H1 (cell line): ENCODE results near the gene PLPPR4. TPM values are rescaled to one million over a fixed set of nuclear protein-coding genes. Genes with fewer than 3 reads are reported as not detected.

Experiments used
- CTCF ChIA-PET: fragments of 300-600 bp; sonication (Branson Sonifier 250); formaldehyde crosslinking; loops from one replicate; lab custom pipeline; 2021; ENCODE audit not compliant: partially characterized antibody; lab: Charles Lee
- POLR2A ChIA-PET: fragments of 300-600 bp; sonication (Branson Sonifier 250); formaldehyde crosslinking; loops from one replicate; lab custom pipeline; 2021; ENCODE audit warnings: inconsistent platforms; ENCODE audit not compliant: partially characterized antibody; lab: Charles Lee
- DNase-seq, 2 experiments: peaks; one replicate each; pipeline versions ENCODE4 v3.0.0 to v3.0.0-alpha.2; 2010 to 2022; ENCODE audit warnings: low spot score in 2 of 2, low read depth in 1 of 2, mixed read lengths in 1 of 2
- FAIRE-seq: peaks from 2 replicates; lab custom pipeline; 2011; peaks lifted over from hg19 to GRCh38; lab: Jason Lieb, UNC
- H2AFZ ChIP-seq: 2 replicates; pipeline ENCODE4 v1.8.1; 2012; ENCODE audit warnings: low read length, inconsistent platforms
- H2AK5ac ChIP-seq: 2 replicates; pipeline ENCODE4 v1.6.1; 2013; ENCODE audit warnings: low read depth, low read length
- H2BK120ac ChIP-seq: replicated peaks from 2 replicates; pipeline ENCODE3; 2013; ENCODE audit warnings: low read depth, low read length, inconsistent platforms
- H2BK12ac ChIP-seq: 2 replicates; pipeline ENCODE4 v1.6.1; 2013; ENCODE audit warnings: low read depth, low read length
- H2BK15ac ChIP-seq: 2 replicates; pipeline ENCODE4 v1.6.1; 2013; ENCODE audit warnings: low read length
- H2BK20ac ChIP-seq: 2 replicates; pipeline ENCODE4 v1.6.1; 2013; ENCODE audit warnings: low read length
- H2BK5ac ChIP-seq: 2 replicates; pipeline ENCODE4 v1.6.1; 2013; ENCODE audit warnings: low read depth, low read length
- H3K14ac ChIP-seq: 2 replicates; pipeline ENCODE4 v1.6.1; 2013; ENCODE audit warnings: inconsistent platforms; ENCODE audit not compliant: insufficient read length
- H3K18ac ChIP-seq: 2 replicates; pipeline ENCODE4 v1.6.1; 2013; ENCODE audit warnings: low read length; ENCODE audit errors: extremely low read depth
- H3K23ac ChIP-seq: 2 replicates; pipeline ENCODE4 v1.6.1; 2013; ENCODE audit warnings: inconsistent platforms; ENCODE audit not compliant: insufficient read length
- H3K23me2 ChIP-seq: 2 replicates; pipeline ENCODE4 v1.6.1; 2013; ENCODE audit warnings: low read depth, low read length
- H3K27ac ChIP-seq: 2 replicates; pipeline ENCODE4 v1.6.1; 2011; ENCODE audit warnings: low read depth, low read length, inconsistent platforms
- H3K27me3 ChIP-seq, 4 experiments: replicated peaks in 1 of 4; 1 replicate in 1 of 4; 2 replicates in 3 of 4; pipeline versions ENCODE4 v1.6.1 to v1.8.1; 2011 to 2013; ENCODE audit warnings: low read length in 3 of 4, mild to moderate bottlenecking in 3 of 4, inconsistent platforms in 2 of 4, mixed read lengths in 2 of 4, moderate library complexity in 1 of 4; ENCODE audit not compliant: control insufficient read depth in 3 of 4, insufficient read depth in 3 of 4; ENCODE audit errors: extremely low read depth in 1 of 4
- H3K36me3 ChIP-seq, 4 experiments: 2 replicates each; pipeline versions ENCODE4 v1.6.1 to v1.8.1; 2011 to 2013; ENCODE audit warnings: mild to moderate bottlenecking in 4 of 4, low read length in 3 of 4, moderate library complexity in 2 of 4, control low read depth in 1 of 4, inconsistent platforms in 1 of 4; ENCODE audit not compliant: insufficient read depth in 4 of 4, control insufficient read depth in 2 of 4
- H3K4ac ChIP-seq: replicated peaks from 2 replicates; pipeline ENCODE3; 2013; ENCODE audit warnings: low read length, low read depth, mixed read lengths, inconsistent platforms; ENCODE audit not compliant: insufficient read length
- H3K4me1 ChIP-seq, 4 experiments: replicated peaks in 1 of 4; 1 replicate in 1 of 4; 2 replicates in 3 of 4; pipeline versions ENCODE4 v1.6.1 to v1.8.1; 2011 to 2013; ENCODE audit warnings: low read length in 3 of 4, inconsistent platforms in 2 of 4, mixed read lengths in 1 of 4; ENCODE audit not compliant: insufficient read depth in 4 of 4, control insufficient read depth in 3 of 4
- H3K4me2 ChIP-seq, 2 experiments: 2 replicates each; pipeline versions ENCODE4 v1.6.1 to v1.8.1; 2011 to 2013; ENCODE audit warnings: low read depth in 2 of 2, low read length in 2 of 2, control low read depth in 1 of 2, inconsistent platforms in 1 of 2, mild to moderate bottlenecking in 1 of 2; ENCODE audit not compliant: insufficient read depth in 1 of 2
- H3K4me3 ChIP-seq, 4 experiments: fragments of 200-600, 300-600 bp in 1 of 4; sonication (generic), shearing (Covaris generic), sonication (Bioruptor Twin) in 1 of 4; 2 replicates each; pipeline versions ENCODE4 v1.5.1 to v1.8.1; 2011 to 2016; ENCODE audit warnings: low read length in 4 of 4, low read depth in 3 of 4, control low read depth in 2 of 4, inconsistent platforms in 2 of 4, mild to moderate bottlenecking in 2 of 4, mixed read lengths in 1 of 4, moderate library complexity in 1 of 4; ENCODE audit not compliant: insufficient read depth in 2 of 4; ENCODE audit errors: extremely low read depth in 1 of 4
- H3K56ac ChIP-seq: replicated peaks from 2 replicates; pipeline ENCODE3; 2013; ENCODE audit warnings: low read depth, mild to moderate bottlenecking, mixed read lengths, low read length, inconsistent platforms; ENCODE audit not compliant: insufficient read length
- H3K79me1 ChIP-seq: 2 replicates; pipeline ENCODE4 v1.6.1; 2013; ENCODE audit warnings: low read depth, low read length, control low read depth
- H3K79me2 ChIP-seq, 2 experiments: 2 replicates each; pipeline versions ENCODE4 v1.6.1 to v1.8.1; 2012 to 2013; ENCODE audit warnings: low read length in 2 of 2, mild to moderate bottlenecking in 2 of 2, inconsistent platforms in 1 of 2; ENCODE audit not compliant: insufficient read depth in 2 of 2, control insufficient read depth in 1 of 2
- H3K9ac ChIP-seq, 4 experiments: replicated peaks in 1 of 4; 1 replicate in 1 of 4; 2 replicates in 3 of 4; pipeline versions ENCODE4 v1.6.1 to v1.8.1; 2011 to 2013; ENCODE audit warnings: low read depth in 3 of 4, low read length in 3 of 4, control low read depth in 2 of 4, mild to moderate bottlenecking in 2 of 4, moderate library complexity in 2 of 4, inconsistent platforms in 1 of 4; ENCODE audit errors: extremely low read depth in 1 of 4
- H3K9me3 ChIP-seq, 2 experiments: 2 replicates each; pipeline versions ENCODE4 v1.6.1 to v1.8.1; 2012 to 2013; ENCODE audit warnings: mild to moderate bottlenecking in 2 of 2, moderate library complexity in 2 of 2, control low read depth in 1 of 2, inconsistent platforms in 1 of 2, low read depth in 1 of 2, low read length in 1 of 2, mixed read lengths in 1 of 2; ENCODE audit not compliant: insufficient read depth in 2 of 2
- H4K20me1 ChIP-seq, 2 experiments: replicated peaks in 1 of 2; 2 replicates each; pipeline versions ENCODE3 to v1.8.1; 2011 to 2013; ENCODE audit warnings: inconsistent platforms in 2 of 2, low read length in 2 of 2, mild to moderate bottlenecking in 1 of 2; ENCODE audit not compliant: insufficient read depth in 2 of 2, control insufficient read depth in 1 of 2
- H4K5ac ChIP-seq: 2 replicates; pipeline ENCODE4 v1.6.1; 2013; ENCODE audit warnings: low read length, low read depth, mixed read lengths, inconsistent platforms; ENCODE audit not compliant: insufficient read length
- H4K8ac ChIP-seq: 2 replicates; pipeline ENCODE4 v1.8.0; 2013; ENCODE audit warnings: mild to moderate bottlenecking, moderate library complexity, low read length, inconsistent platforms; ENCODE audit not compliant: insufficient read depth; ENCODE audit errors: extremely low read depth
- H4K91ac ChIP-seq: replicated peaks from 2 replicates; pipeline ENCODE3; 2013; ENCODE audit warnings: low read length, mixed read lengths, inconsistent platforms; ENCODE audit not compliant: insufficient read length
- CTBP2 ChIP-seq: IDR thresholded peaks from 2 replicates; pipeline ENCODE4 v1.7.0; 2011; ENCODE audit warnings: borderline replicate concordance, mild to moderate bottlenecking, moderate library complexity, mixed read lengths, low read length; ENCODE audit not compliant: insufficient read depth, insufficient read length
- MAFK ChIP-seq: IDR thresholded peaks from 2 replicates; pipeline ENCODE4 v1.6.1; 2012; ENCODE audit warnings: low read depth, mild to moderate bottlenecking, improper control_type of control experiment, low read length
- WGBS, 2 experiments: shearing (Covaris generic) in 1 of 2; methylation state at CpG; one replicate each; pipeline versions ENCODE4 v1.1.6 to v1.1.7; 2013 to 2015; ENCODE audit warnings: low lambda C conversion rate in 2 of 2, mixed read lengths in 2 of 2, inconsistent platforms in 1 of 2, low coverage in 1 of 2, missing lambda C conversion rate in 1 of 2; ENCODE audit not compliant: insufficient replicate concordance in 2 of 2, insufficient coverage in 1 of 2, insufficient read length in 1 of 2; ENCODE audit errors: extremely low coverage in 1 of 2, missing lambda C conversion rate in 1 of 2; 5-methylcytosine and 5-hydroxymethylcytosine counted together
- polyA plus RNA-seq, 7 experiments: library from polyadenylated mRNA; depleted of rRNA in 3 of 7; stranded (reverse) in 5 of 7; unstranded in 2 of 7; fragments of >200 nt in 5 of 7; fragments of 200-250 nt in 2 of 7; gene quantifications; 1 replicate in 5 of 7; 2 replicates in 1 of 7; 4 replicates in 1 of 7; pipeline versions ENCODE4 v1.2.1 to v1.2.3, GENCODE V29; 2011 to 2013; ENCODE audit warnings: missing spikeins in 2 of 7, mixed read lengths in 2 of 7
- total RNA-seq: library from RNA; stranded (reverse); fragmentation: NEBNext Ultra II Directional; extraction: Animal tissue kit (Norgen Biotek cat#: 25700); gene quantifications from 2 replicates; pipeline ENCODE4 v1.2.1, GENCODE V29; 2021
- TF ChIP-seq, protein P1 (sequence below): IDR thresholded peaks from 2 replicates; pipeline ENCODE4 v1.6.1; 2011; ENCODE audit warnings: low read length, improper control_type of control experiment

The PLPPR4 gene
- total and polyA plus RNA-seq, 2 of the 8 experiments (the other 6 are each of a cell fraction or from before 2014, with no cell fraction given): 0.74 to 2.2 TPM

DNA sequence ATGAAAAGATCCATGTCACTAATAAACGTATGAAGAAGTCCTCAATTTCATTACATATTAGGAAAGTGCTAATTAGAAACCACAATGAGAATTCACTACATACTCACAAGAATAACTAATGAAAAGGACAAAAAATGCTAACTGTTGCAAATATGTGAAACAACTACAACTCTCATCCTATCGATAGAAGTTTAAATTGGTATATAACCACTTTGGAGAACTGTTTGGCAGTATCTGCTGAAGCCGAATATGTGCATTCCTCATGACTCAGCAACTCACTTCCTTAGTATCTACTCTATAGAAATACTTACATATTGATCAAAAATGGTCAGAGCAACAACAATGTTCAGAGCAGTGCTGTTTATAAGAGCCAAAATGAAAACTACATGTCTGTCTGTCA, 66.8 kb downstream of the PLPPR4 start:
- no peaks in the 10 kb centered on the region for H3K27me3 ChIP-seq
- H2AFZ ChIP-seq: no peak overlapping the region
- TF ChIP-seq MAFK (0 out of 2 replicates have a peak, but pooled peaks have one; percentile 25), CTBP2 (no peak)
- TF ChIP-seq, protein P1, sequence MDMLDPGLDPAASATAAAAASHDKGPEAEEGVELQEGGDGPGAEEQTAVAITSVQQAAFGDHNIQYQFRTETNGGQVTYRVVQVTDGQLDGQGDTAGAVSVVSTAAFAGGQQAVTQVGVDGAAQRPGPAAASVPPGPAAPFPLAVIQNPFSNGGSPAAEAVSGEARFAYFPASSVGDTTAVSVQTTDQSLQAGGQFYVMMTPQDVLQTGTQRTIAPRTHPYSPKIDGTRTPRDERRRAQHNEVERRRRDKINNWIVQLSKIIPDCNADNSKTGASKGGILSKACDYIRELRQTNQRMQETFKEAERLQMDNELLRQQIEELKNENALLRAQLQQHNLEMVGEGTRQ: no peak
- H3K23ac ChIP-seq: no peak overlapping the region
- no peak overlapping the region for H3K27ac ChIP-seq
- no peak overlapping the region for H3K18ac ChIP-seq
- no peak overlapping the region for H4K8ac ChIP-seq
- CTCF ChIA-PET: no interaction called here
- no peak overlapping the region for H3K4me2 ChIP-seq
- no peak overlapping the region for H2BK15ac ChIP-seq
- H4K20me1 ChIP-seq: no peaks in the 10 kb centered on the region
- H2BK20ac ChIP-seq: no peak overlapping the region
- FAIRE-seq (no peak), DNase-seq (no peak)
- WGBS, 2 experiments: 74% methylated on average over 3 of the region's 3 CpGs; no CpG with 5 or more reads in 1 of the 2 experiments
- no peaks in the 10 kb centered on the region; a peak in 1 of 8 replicates for H3K36me3 ChIP-seq
- no peaks in the 10 kb centered on the region for H3K79me1 ChIP-seq
- H3K9me3 ChIP-seq: no peaks in the 10 kb centered on the region
- no peaks in the 10 kb centered on the region; the same call in 1 of the 2 replicates for H3K23me2 ChIP-seq
- no peak overlapping the region for H4K5ac ChIP-seq
- H3K4ac ChIP-seq: no peak overlapping the region
- H4K91ac ChIP-seq: no peak overlapping the region
- POLR2A ChIA-PET: no interaction called here
- no peak overlapping the region for H2BK5ac ChIP-seq
- no peak overlapping the region for H3K56ac ChIP-seq
- H2BK12ac ChIP-seq: no peak overlapping the region
- H3K14ac ChIP-seq: no peak overlapping the region
- no peak overlapping the region for H3K9ac ChIP-seq
- H3K79me2 ChIP-seq: no peaks in the 10 kb centered on the region
- H3K4me1 ChIP-seq: peaks cover 0 to 12% (median 5%) of the 10 kb centered on the region in 4 experiments; a peak in 3 of 7 replicates
- no peak overlapping the region for H2BK120ac ChIP-seq
- no peak overlapping the region for H2AK5ac ChIP-seq
- H3K4me3 ChIP-seq: no peak overlapping the region
